Activated naive CD4-positive, alpha-beta T cell treated with anti-CD3 and anti-CD28 coated beads for 36 hours (primary cell): ENCODE data around the gene PLA2G4C. TPM values are rescaled to one million over a fixed set of nuclear protein-coding genes. Genes with fewer than 3 reads are reported as not detected.

ENCODE experiments used
- CTCF ChIA-PET: fragments of 350-600 bp; sonication (Branson Sonifier 250); formaldehyde crosslinking; loops from one replicate; lab custom pipeline; 2021; ENCODE audit warnings: antibody characterized with exemption; lab: Charles Lee
- DNase-seq: peaks from one replicate; pipeline ENCODE4 v3.0.0-alpha.2; 2020
- H3K27ac Mint-ChIP-seq: one replicate; pipeline ENCODE4 v1.8.0; 2021; ENCODE audit warnings: mild to moderate bottlenecking, mixed read lengths
- H3K27me3 Mint-ChIP-seq: one replicate; pipeline ENCODE4 v1.8.0; 2021; ENCODE audit warnings: low read depth, mixed read lengths
- H3K36me3 Mint-ChIP-seq: one replicate; pipeline ENCODE4 v1.8.0; 2021; ENCODE audit warnings: low read depth, mixed read lengths
- H3K4me1 Mint-ChIP-seq: one replicate; pipeline ENCODE4 v1.8.0; 2021; ENCODE audit warnings: low read depth, mixed read lengths
- H3K4me3 Mint-ChIP-seq: one replicate; pipeline ENCODE4 v1.8.0; 2021; ENCODE audit warnings: mild to moderate bottlenecking, moderate library complexity, mixed read lengths
- H3K9me3 Mint-ChIP-seq: one replicate; pipeline ENCODE4 v1.8.0; 2021; ENCODE audit warnings: mixed read lengths
- intact Hi-C: fragments of 100-400 bp; cut with micrococcal nuclease; formaldehyde crosslinking; loops from one replicate; pipeline ENCODE4 v1.15.1; 2023
- total RNA-seq, 2 experiments: library from RNA; stranded (reverse); gene quantifications; one replicate each; pipeline ENCODE4 v1.2.3, GENCODE V29; 2021

Gene PLA2G4C
- total RNA-seq, 2 experiments from 2014 or later: 8.8 to 9.6 TPM

- Mint-ChIP-seq H3K4me3 (no peak overlapping the region), H3K27ac (no peak overlapping the region), H3K36me3 (peaks cover 66% of the 10 kb centered on the region), H3K27me3 (no peaks in the 10 kb centered on the region), H3K4me1 (peaks cover 5% of the 10 kb centered on the region), H3K9me3 (no peaks in the 10 kb centered on the region)
- CTCF ChIA-PET: no interaction called here
- intact Hi-C loops: no loop called here
- no peak for DNase-seq
Observed at GRCh38 chr19:48127561-48127960, 16.9 kb upstream of the PLA2G4C start.

GRCh38 chr19:48123907-48124651, 13.5 kb upstream of the PLA2G4C start:
- intact Hi-C loops: no loop called here
- CTCF ChIA-PET: interaction anchor here (0.6 kb wide), 2 partner anchors 16 to 197 kb away, joined by 3 to 4 read pairs; no protein-coding TSS in a partner anchor
- H3K27me3 Mint-ChIP-seq: no peaks in the 10 kb centered on the region
- H3K27ac Mint-ChIP-seq: no peak overlapping the region
- H3K36me3 Mint-ChIP-seq: peaks cover 63% of the 10 kb centered on the region
- peaks cover 12% of the 10 kb centered on the region for H3K4me1 Mint-ChIP-seq
- H3K9me3 Mint-ChIP-seq: no peaks in the 10 kb centered on the region
- no peak overlapping the region for H3K4me3 Mint-ChIP-seq
- DNase-seq: peak; percentile 34

- H3K27ac Mint-ChIP-seq: peak overlapping the region; percentile 39
Observed at GRCh38 chr19:48122421-48122820, 11.8 kb upstream of the PLA2G4C start.

GRCh38 chr19:48121909-48122371, 11.3 kb upstream of the PLA2G4C start:
- CTCF ChIA-PET: interaction anchor here (0.7 to 0.9 kb wide), 2 partner anchors 19 to 31 kb away, joined by 3 read pairs; no protein-coding TSS in a partner anchor

More at GRCh38 chr19:48122421-48122820, 11.8 kb upstream of the PLA2G4C start:
- no peak for DNase-seq
- H3K9me3 Mint-ChIP-seq: no peaks in the 10 kb centered on the region
- peaks cover 57% of the 10 kb centered on the region for H3K36me3 Mint-ChIP-seq
- intact Hi-C loops: no loop called here
- H3K4me1 Mint-ChIP-seq: peaks cover 16% of the 10 kb centered on the region
- CTCF ChIA-PET: interaction anchor here (0.9 kb wide), 1 partner anchor 30 kb away, joined by 3 read pairs; no protein-coding TSS in a partner anchor
- H3K27me3 Mint-ChIP-seq: no peaks in the 10 kb centered on the region
- no peak overlapping the region for H3K4me3 Mint-ChIP-seq

GRCh38 chr19:48121066-48121465, 10.4 kb upstream of the PLA2G4C start:
- H3K27me3 Mint-ChIP-seq: no peaks in the 10 kb centered on the region
- H3K4me1 Mint-ChIP-seq: peaks cover 16% of the 10 kb centered on the region
- no peak overlapping the region for H3K4me3 Mint-ChIP-seq
- intact Hi-C loops: no loop called here
- no peak for DNase-seq
- no peaks in the 10 kb centered on the region for H3K9me3 Mint-ChIP-seq
- peaks cover 53% of the 10 kb centered on the region for H3K36me3 Mint-ChIP-seq
- H3K27ac Mint-ChIP-seq: no peak overlapping the region
- CTCF ChIA-PET: no interaction called here

More at GRCh38 chr19:48121909-48122371, 11.3 kb upstream of the PLA2G4C start:
- Mint-ChIP-seq H3K9me3 (no peaks in the 10 kb centered on the region), H3K27ac (peak overlapping the region; percentile 39), H3K4me3 (no peak overlapping the region), H3K27me3 (no peaks in the 10 kb centered on the region), H3K36me3 (peaks cover 55% of the 10 kb centered on the region), H3K4me1 (peaks cover 16% of the 10 kb centered on the region)
- DNase-seq: peak; percentile 31
- intact Hi-C loops: no loop called here

- Mint-ChIP-seq H3K27ac (no peak overlapping the region), H3K27me3 (no peaks in the 10 kb centered on the region)
- CTCF ChIA-PET: interaction anchor here (0.6 kb wide), 1 partner anchor 268 kb away, joined by 3 read pairs; no protein-coding TSS in a partner anchor
Observed at GRCh38 chr19:48120505-48120904, 9.9 kb upstream of the PLA2G4C start.

GRCh38 chr19:48118131-48118517, 7.5 kb upstream of the PLA2G4C start:
- DNase-seq: no peak
- no peaks in the 10 kb centered on the region for H3K9me3 Mint-ChIP-seq
- peaks cover 14% of the 10 kb centered on the region for H3K4me1 Mint-ChIP-seq
- H3K27ac Mint-ChIP-seq: peak overlapping the region; percentile 54
- no peak overlapping the region for H3K4me3 Mint-ChIP-seq
- CTCF ChIA-PET: no interaction called here
- intact Hi-C loops: no loop called here
- H3K27me3 Mint-ChIP-seq: no peaks in the 10 kb centered on the region
- H3K36me3 Mint-ChIP-seq: peaks cover 49% of the 10 kb centered on the region

More at GRCh38 chr19:48120505-48120904, 9.9 kb upstream of the PLA2G4C start:
- intact Hi-C loops: no loop called here
- no peaks in the 10 kb centered on the region for H3K9me3 Mint-ChIP-seq
- H3K36me3 Mint-ChIP-seq: peaks cover 54% of the 10 kb centered on the region
- peaks cover 16% of the 10 kb centered on the region for H3K4me1 Mint-ChIP-seq
- no peak for DNase-seq
- no peak overlapping the region for H3K4me3 Mint-ChIP-seq

- CTCF ChIA-PET: interaction anchor here (0.6 kb wide), 1 partner anchor 47 kb away, joined by 3 read pairs; no protein-coding TSS in a partner anchor
- Mint-ChIP-seq H3K36me3 (peaks cover 45% of the 10 kb centered on the region), H3K4me1 (peaks cover 16% of the 10 kb centered on the region), H3K4me3 (no peak overlapping the region), H3K9me3 (no peaks in the 10 kb centered on the region), H3K27me3 (no peaks in the 10 kb centered on the region), H3K27ac (peak overlapping the region; percentile 54)
- intact Hi-C loops: no loop called here
- DNase-seq: no peak
Observed at GRCh38 chr19:48117515-48118130, 7.0 kb upstream of the PLA2G4C start.

GRCh38 chr19:48113190-48113917, 2.7 kb upstream of the PLA2G4C start:
- intact Hi-C loops: no loop called here
- peaks cover 24% of the 10 kb centered on the region for H3K36me3 Mint-ChIP-seq
- H3K27ac Mint-ChIP-seq: peak overlapping the region; percentile 38
- H3K27me3 Mint-ChIP-seq: no peaks in the 10 kb centered on the region
- H3K4me1 Mint-ChIP-seq: peaks cover 15% of the 10 kb centered on the region
- H3K4me3 Mint-ChIP-seq: no peak overlapping the region
- no peak for DNase-seq
- CTCF ChIA-PET: no interaction called here
- H3K9me3 Mint-ChIP-seq: no peaks in the 10 kb centered on the region

GRCh38 chr19:48111280-48111679, 663 bp upstream of the PLA2G4C start:
- Mint-ChIP-seq H3K27me3 (no peaks in the 10 kb centered on the region), H3K9me3 (no peaks in the 10 kb centered on the region), H3K4me3 (no peak overlapping the region), H3K36me3 (peaks cover 14% of the 10 kb centered on the region), H3K4me1 (peaks cover 11% of the 10 kb centered on the region), H3K27ac (peak overlapping the region; percentile 93)
- no peak for DNase-seq
- intact Hi-C loops: no loop called here
- CTCF ChIA-PET: interaction anchor here (1.1 to 2.7 kb wide), 4 partner anchors 10 to 149 kb away, joined by 3 to 16 read pairs (median 7); no protein-coding TSS in a partner anchor

GRCh38 chr19:48108997-48109782, 1.4 kb downstream of the PLA2G4C start:
- H3K36me3 Mint-ChIP-seq: peaks cover 1% of the 10 kb centered on the region
- no peak for DNase-seq
- H3K27me3 Mint-ChIP-seq: no peaks in the 10 kb centered on the region
- CTCF ChIA-PET: interaction anchor here (0.6 to 2.9 kb wide), 7 partner anchors 27 to 450 kb away, joined by 3 to 18 read pairs (median 5); partner anchors contain the start of gene KDELR1
- intact Hi-C loops: no loop called here
- peaks cover 11% of the 10 kb centered on the region for H3K4me1 Mint-ChIP-seq
- peak overlapping the region; percentile 46 for H3K4me3 Mint-ChIP-seq
- peak overlapping the region; percentile 61 for H3K27ac Mint-ChIP-seq
- no peaks in the 10 kb centered on the region for H3K9me3 Mint-ChIP-seq
